Smooth muscle cell (in vitro differentiated cells): ENCODE data around the gene C19orf67. TPM values are rescaled to one million over a fixed set of nuclear protein-coding genes. Genes with fewer than 3 reads are reported as not detected.

Experiments
- DNase-seq: peaks from one replicate; lab custom pipeline; 2025; ENCODE audit not compliant: unreplicated experiment; lab: John Stamatoyannopoulos, UW
- H2AFZ ChIP-seq: fragments of 200-600 bp; sonication (generic); 2 replicates; pipeline ENCODE4 v1.6.0; 2016; ENCODE audit warnings: antibody characterized with exemption, low read depth, mild to moderate bottlenecking
- H3F3A ChIP-seq: fragments of 200-600 bp; sonication (generic); 2 replicates; pipeline ENCODE4 v1.6.0; 2017; ENCODE audit warnings: antibody characterized with exemption, low read depth
- H3K27ac ChIP-seq: fragments of 200-600 bp; sonication (generic); 2 replicates; pipeline ENCODE4 v1.5.1; 2016; ENCODE audit warnings: low read depth, mild to moderate bottlenecking
- H3K27me3 ChIP-seq: fragments of 200-600 bp; sonication (generic); 2 replicates; pipeline ENCODE4 v1.6.1; 2016; ENCODE audit warnings: low read depth, mild to moderate bottlenecking
- H3K36me3 ChIP-seq: fragments of 200-600 bp; sonication (generic); 2 replicates; pipeline ENCODE4 v1.5.1; 2016; ENCODE audit warnings: low read depth
- H3K4me1 ChIP-seq: fragments of 200-600 bp; sonication (generic); 2 replicates; pipeline ENCODE4 v1.5.1; 2016; ENCODE audit warnings: low read depth
- H3K4me2 ChIP-seq: fragments of 200-600 bp; sonication (generic); 2 replicates; pipeline ENCODE4 v1.6.0; 2016; ENCODE audit warnings: mild to moderate bottlenecking
- H3K4me3 ChIP-seq: fragments of 200-600 bp; sonication (generic); 2 replicates; pipeline ENCODE4 v1.5.1; 2016; ENCODE audit warnings: mild to moderate bottlenecking
- H3K79me2 ChIP-seq: fragments of 200-600 bp; sonication (generic); 2 replicates; pipeline ENCODE4 v1.6.0; 2016; ENCODE audit warnings: low read depth, mild to moderate bottlenecking
- H3K9ac ChIP-seq: fragments of 200-600 bp; sonication (generic); 2 replicates; pipeline ENCODE4 v1.6.0; 2016; ENCODE audit warnings: low read depth
- H3K9me3 ChIP-seq: fragments of 200-600 bp; sonication (generic); replicated peaks from 2 replicates; pipeline ENCODE4 v1.5.1; 2016; ENCODE audit warnings: low read depth
- H4K20me1 ChIP-seq: fragments of 200-600 bp; sonication (generic); 2 replicates; pipeline ENCODE4 v1.6.0; 2016; ENCODE audit warnings: low read depth
- WGBS: methylation state at CpG from one replicate; pipeline ENCODE4 v1.1.7; 2016; ENCODE audit warnings: low lambda C conversion rate; 5-methylcytosine and 5-hydroxymethylcytosine counted together
- polyA plus RNA-seq: library from polyadenylated mRNA; unstranded; fragments of >200 nt; fragmentation: Nextera tagmentation; extraction: Ambion mirVana; gene quantifications from 2 replicates; pipeline ENCODE4 v1.2.1, GENCODE V29; 2016
- total RNA-seq: library from RNA; depleted of rRNA; stranded (reverse); fragments of >200 nt; gene quantifications from 2 replicates; pipeline ENCODE4 v1.2.3, GENCODE V29; 2014
- TF ChIP-seq, protein P1 (sequence below): fragments of 200-600 bp; sonication (generic); IDR thresholded peaks from 2 replicates; pipeline ENCODE4 v1.5.1; 2017; ENCODE audit warnings: borderline replicate concordance, mild to moderate bottlenecking, antibody characterized with exemption; ENCODE audit not compliant: insufficient read depth, poor library complexity, severe bottlenecking

The C19orf67 gene
- total and polyA plus RNA-seq, 2 experiments from 2014 or later = 0.49 TPM; not detected in 1

DNA sequence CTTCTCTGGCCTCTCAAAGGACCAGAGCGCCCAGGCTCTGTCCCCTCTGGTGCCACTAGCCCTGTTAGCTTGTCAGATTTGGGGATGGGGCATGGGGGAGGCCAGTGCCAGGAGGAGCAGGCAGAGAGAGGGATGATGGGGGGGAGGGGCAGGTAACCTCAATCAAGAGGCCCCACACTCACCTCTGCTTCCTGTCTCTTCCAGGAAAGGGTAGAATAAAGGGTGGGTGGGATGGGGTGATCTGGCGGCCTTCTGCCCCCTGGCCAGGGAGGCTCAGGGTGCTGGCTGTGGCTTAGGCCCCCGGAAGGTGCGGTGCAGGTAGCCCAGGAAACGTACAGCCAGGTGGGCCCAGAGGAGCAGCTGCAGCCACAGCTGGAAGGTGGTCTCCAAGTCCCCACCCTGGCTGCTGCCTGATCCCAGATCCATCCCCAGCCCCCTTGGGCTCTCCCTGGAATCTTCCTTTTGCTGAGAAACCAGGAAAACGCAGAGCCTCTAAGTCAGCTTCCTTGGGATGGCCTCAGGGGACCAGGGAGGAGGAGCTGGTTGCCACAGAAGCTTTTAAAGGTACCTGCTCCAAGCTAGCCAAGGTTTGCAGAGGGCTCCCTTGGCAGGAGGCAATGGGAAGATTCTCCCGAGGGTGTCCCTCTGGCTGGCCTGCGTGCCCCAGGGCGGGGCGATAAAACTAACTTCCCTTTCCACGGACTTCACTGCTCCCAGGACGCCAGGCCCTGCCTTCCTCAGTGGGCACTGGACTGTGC is 26.6 kb upstream of the C19orf67 start:
- peaks cover 47% of the 10 kb centered on the region for H3K79me2 ChIP-seq
- peaks cover 16% of the 10 kb centered on the region for H3K4me1 ChIP-seq
- H3K4me2 ChIP-seq = peak overlapping the region; percentile 59
- no peak overlapping the region for H3K27ac ChIP-seq
- 82% methylated on average over 11 of the region's 12 CpGs for WGBS
- peaks cover 61% of the 10 kb centered on the region for H4K20me1 ChIP-seq
- TF ChIP-seq, protein P1, sequence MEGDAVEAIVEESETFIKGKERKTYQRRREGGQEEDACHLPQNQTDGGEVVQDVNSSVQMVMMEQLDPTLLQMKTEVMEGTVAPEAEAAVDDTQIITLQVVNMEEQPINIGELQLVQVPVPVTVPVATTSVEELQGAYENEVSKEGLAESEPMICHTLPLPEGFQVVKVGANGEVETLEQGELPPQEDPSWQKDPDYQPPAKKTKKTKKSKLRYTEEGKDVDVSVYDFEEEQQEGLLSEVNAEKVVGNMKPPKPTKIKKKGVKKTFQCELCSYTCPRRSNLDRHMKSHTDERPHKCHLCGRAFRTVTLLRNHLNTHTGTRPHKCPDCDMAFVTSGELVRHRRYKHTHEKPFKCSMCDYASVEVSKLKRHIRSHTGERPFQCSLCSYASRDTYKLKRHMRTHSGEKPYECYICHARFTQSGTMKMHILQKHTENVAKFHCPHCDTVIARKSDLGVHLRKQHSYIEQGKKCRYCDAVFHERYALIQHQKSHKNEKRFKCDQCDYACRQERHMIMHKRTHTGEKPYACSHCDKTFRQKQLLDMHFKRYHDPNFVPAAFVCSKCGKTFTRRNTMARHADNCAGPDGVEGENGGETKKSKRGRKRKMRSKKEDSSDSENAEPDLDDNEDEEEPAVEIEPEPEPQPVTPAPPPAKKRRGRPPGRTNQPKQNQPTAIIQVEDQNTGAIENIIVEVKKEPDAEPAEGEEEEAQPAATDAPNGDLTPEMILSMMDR = no peak
- no peak overlapping the region for H3K9ac ChIP-seq
- no peaks in the 10 kb centered on the region for H3K9me3 ChIP-seq
- no peaks in the 10 kb centered on the region for H3F3A ChIP-seq
- H3K27me3 ChIP-seq = no peaks in the 10 kb centered on the region
- H2AFZ ChIP-seq = no peak overlapping the region
- H3K4me3 ChIP-seq = no peak overlapping the region
- no peaks in the 10 kb centered on the region for H3K36me3 ChIP-seq
- no peak for DNase-seq

DNA sequence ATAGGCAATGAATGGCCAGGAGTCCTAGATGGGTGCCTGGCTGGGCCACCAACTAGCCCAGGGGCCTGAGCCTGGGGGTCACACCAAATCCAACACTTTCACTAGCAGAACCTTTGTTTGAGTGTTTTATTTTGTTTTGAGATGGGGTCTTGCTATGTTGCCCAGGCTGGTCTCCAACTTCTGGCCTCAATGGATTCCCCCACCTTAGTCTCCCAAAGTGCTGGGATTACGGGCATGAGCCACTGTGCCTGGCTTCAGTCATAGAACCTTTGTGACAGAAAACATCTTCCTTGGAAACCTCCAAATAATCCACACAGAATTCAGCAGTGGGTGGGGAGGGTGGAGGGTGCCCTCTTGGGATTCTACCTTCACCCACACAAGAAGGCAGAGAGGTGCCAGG is 25.9 kb upstream of the C19orf67 start:
- no peak overlapping the region for H2AFZ ChIP-seq
- TF ChIP-seq, protein P1 = no peak
- 87% methylated on average over 1 of the region's 1 CpG for WGBS
- no peak overlapping the region for H3K27ac ChIP-seq
- peaks cover 12% of the 10 kb centered on the region for H3K4me1 ChIP-seq
- H3K36me3 ChIP-seq = no peaks in the 10 kb centered on the region
- H3K9me3 ChIP-seq = no peaks in the 10 kb centered on the region
- H4K20me1 ChIP-seq = peaks cover 55% of the 10 kb centered on the region
- no peaks in the 10 kb centered on the region for H3F3A ChIP-seq
- H3K27me3 ChIP-seq = no peaks in the 10 kb centered on the region
- peaks cover 39% of the 10 kb centered on the region for H3K79me2 ChIP-seq
- DNase-seq = no peak
- no peak overlapping the region for H3K4me2 ChIP-seq
- no peak overlapping the region for H3K9ac ChIP-seq
- H3K4me3 ChIP-seq = no peak overlapping the region

- no peaks in the 10 kb centered on the region for H3K27me3 ChIP-seq
- H3K79me2 ChIP-seq = peaks cover 31% of the 10 kb centered on the region
- H3K4me2 ChIP-seq = no peak overlapping the region
- 95% methylated on average over 2 of the region's 2 CpGs for WGBS
- DNase-seq = no peak
- no peak overlapping the region for H3K9ac ChIP-seq
- H3K4me3 ChIP-seq = no peak overlapping the region
- peaks cover 11% of the 10 kb centered on the region for H3K4me1 ChIP-seq
- peaks cover 47% of the 10 kb centered on the region for H4K20me1 ChIP-seq
- H3K27ac ChIP-seq = no peak overlapping the region
- no peaks in the 10 kb centered on the region for H3K9me3 ChIP-seq
- no peaks in the 10 kb centered on the region for H3K36me3 ChIP-seq
- no peaks in the 10 kb centered on the region for H3F3A ChIP-seq
- TF ChIP-seq, protein P1 = no peak
- H2AFZ ChIP-seq = no peak overlapping the region
Measured at GRCh38 chr19:14110650-14111049, 25.1 kb upstream of the C19orf67 start.
